ENCODE measurements around the gene C1orf122.

Gene C1orf122

DNA sequence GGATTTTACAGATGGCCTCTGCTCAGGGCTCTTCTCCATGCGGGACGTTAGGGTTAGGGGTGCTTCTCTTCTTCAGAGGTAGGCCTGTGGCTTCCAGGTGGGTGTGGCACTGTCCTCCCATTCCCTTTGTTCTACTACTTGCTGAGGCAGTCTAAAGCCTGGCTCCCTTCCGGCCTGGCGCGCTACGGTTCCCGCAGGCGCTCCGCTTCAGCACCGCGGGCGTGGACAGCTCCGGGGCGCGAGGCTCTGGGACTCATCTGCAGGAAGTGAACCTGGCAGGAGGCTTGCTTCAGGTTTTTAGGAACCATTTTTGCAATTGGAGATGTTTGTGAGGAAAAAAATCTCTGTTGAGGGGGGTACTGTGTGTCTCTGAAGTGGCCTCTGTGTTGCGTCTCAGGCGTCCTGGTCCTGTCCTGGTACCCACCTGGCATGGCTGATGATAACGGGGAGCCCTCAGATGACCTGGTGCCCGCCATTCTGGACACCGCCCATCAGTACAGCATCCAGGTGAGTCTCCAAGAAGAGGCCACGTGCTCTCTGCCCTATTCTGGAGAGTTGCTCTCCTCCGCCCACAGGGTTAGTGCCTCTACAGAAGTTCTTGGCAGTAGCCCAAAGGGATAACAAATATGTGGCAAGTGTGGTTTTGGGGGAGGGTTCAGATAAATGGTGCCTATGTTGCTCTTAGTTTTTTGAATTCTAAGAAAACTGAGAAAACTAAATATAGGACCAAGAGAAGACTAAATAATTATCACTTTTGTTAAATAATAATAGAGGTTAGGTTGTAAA lies 12.1 kb upstream of the C1orf122 start:
- Histone ChIP-seq H3K4me2 (ENCODE audit: low read depth, low read length, poor library complexity, severe bottlenecking) (peak overlapping the region; percentile 90), H3K27ac (ENCODE audit: low read depth, low read length) (no peak overlapping the region), H4K20me1 (ENCODE audit: low read depth, low read length) (no peaks in the 10 kb centered on the region), H3K9ac (ENCODE audit: low read length) (peak overlapping the region; percentile 86), H3K36me3 (ENCODE audit: low read length) (no peaks in the 10 kb centered on the region), H3K79me2 (ENCODE audit: insufficient read depth, low read length) (peaks cover 6% of the 10 kb centered on the region), H2AFZ (ENCODE audit: low read depth, low read length, severe bottlenecking) (no peak overlapping the region), H3K4me3 (ENCODE audit: insufficient read depth, low read length, poor library complexity, severe bottlenecking) (peak overlapping the region; percentile 76), H3F3A (ENCODE audit: insufficient read depth) (peaks cover 1% of the 10 kb centered on the region; the same call in 1 of the 2 replicates), H3K9me2 (replicated peaks; ENCODE audit: insufficient read depth, low read length) (no peaks in the 10 kb centered on the region), H3K9me3 (ENCODE audit: insufficient read depth, low read length) (no peaks in the 10 kb centered on the region), H3K27me3 (ENCODE audit: low read length) (no peaks in the 10 kb centered on the region)
- TF ChIP-seq, protein P1, sequence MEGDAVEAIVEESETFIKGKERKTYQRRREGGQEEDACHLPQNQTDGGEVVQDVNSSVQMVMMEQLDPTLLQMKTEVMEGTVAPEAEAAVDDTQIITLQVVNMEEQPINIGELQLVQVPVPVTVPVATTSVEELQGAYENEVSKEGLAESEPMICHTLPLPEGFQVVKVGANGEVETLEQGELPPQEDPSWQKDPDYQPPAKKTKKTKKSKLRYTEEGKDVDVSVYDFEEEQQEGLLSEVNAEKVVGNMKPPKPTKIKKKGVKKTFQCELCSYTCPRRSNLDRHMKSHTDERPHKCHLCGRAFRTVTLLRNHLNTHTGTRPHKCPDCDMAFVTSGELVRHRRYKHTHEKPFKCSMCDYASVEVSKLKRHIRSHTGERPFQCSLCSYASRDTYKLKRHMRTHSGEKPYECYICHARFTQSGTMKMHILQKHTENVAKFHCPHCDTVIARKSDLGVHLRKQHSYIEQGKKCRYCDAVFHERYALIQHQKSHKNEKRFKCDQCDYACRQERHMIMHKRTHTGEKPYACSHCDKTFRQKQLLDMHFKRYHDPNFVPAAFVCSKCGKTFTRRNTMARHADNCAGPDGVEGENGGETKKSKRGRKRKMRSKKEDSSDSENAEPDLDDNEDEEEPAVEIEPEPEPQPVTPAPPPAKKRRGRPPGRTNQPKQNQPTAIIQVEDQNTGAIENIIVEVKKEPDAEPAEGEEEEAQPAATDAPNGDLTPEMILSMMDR (IDR thresholded peaks at IDR 0.05; ENCODE audit: insufficient read depth, low read length, poor library complexity, severe bottlenecking), result no peak
- TF ChIP-seq EZH2phosphoT487 (conservative IDR thresholded peaks at IDR 0.05; ENCODE audit: low read length), result no peak

- Histone ChIP-seq H2AFZ (ENCODE audit: low read depth, low read length, severe bottlenecking) (no peak overlapping the region), H3K4me2 (ENCODE audit: low read depth, low read length, poor library complexity, severe bottlenecking) (no peak overlapping the region), H3K36me3 (ENCODE audit: low read length) (peaks cover 5% of the 10 kb centered on the region), H3K9me3 (ENCODE audit: insufficient read depth, low read length) (no peaks in the 10 kb centered on the region), H3K4me3 (ENCODE audit: insufficient read depth, low read length, poor library complexity, severe bottlenecking) (no peak overlapping the region), H3K9me2 (replicated peaks; ENCODE audit: insufficient read depth, low read length) (no peaks in the 10 kb centered on the region), H3F3A (ENCODE audit: insufficient read depth) (peaks cover 12% of the 10 kb centered on the region), H3K27ac (ENCODE audit: low read depth, low read length) (no peak overlapping the region), H3K9ac (ENCODE audit: low read length) (no peak overlapping the region), H3K79me2 (ENCODE audit: insufficient read depth, low read length) (peaks cover 6% of the 10 kb centered on the region), H3K27me3 (ENCODE audit: low read length) (no peaks in the 10 kb centered on the region), H4K20me1 (ENCODE audit: low read depth, low read length) (no peaks in the 10 kb centered on the region; the same call in 1 of the 2 replicates)
- TF ChIP-seq, protein P1 (IDR thresholded peaks at IDR 0.05; ENCODE audit: insufficient read depth, low read length, poor library complexity, severe bottlenecking), result no peak
Observed at GRCh38 chr1:37797750-37798345, 9.7 kb upstream of the C1orf122 start.

- H3K79me2 ChIP-seq (ENCODE audit: insufficient read depth, low read length), result peaks cover 24% of the 10 kb centered on the region
- TF ChIP-seq, protein P1 (IDR thresholded peaks at IDR 0.05; ENCODE audit: insufficient read depth, low read length, poor library complexity, severe bottlenecking), result no peak
- TF ChIP-seq EZH2phosphoT487 (conservative IDR thresholded peaks at IDR 0.05; ENCODE audit: low read length), result no peak
- peaks cover 19% of the 10 kb centered on the region for H3F3A ChIP-seq (ENCODE audit: insufficient read depth)
- H3K27ac ChIP-seq (ENCODE audit: low read depth, low read length), result no peak overlapping the region
- H3K27me3 ChIP-seq (ENCODE audit: low read length), result no peaks in the 10 kb centered on the region
- no peaks in the 10 kb centered on the region for H3K9me3 ChIP-seq (ENCODE audit: insufficient read depth, low read length)
- peaks cover 9% of the 10 kb centered on the region; the same call in 1 of the 2 replicates for H4K20me1 ChIP-seq (ENCODE audit: low read depth, low read length)
- H3K4me2 ChIP-seq (ENCODE audit: low read depth, low read length, poor library complexity, severe bottlenecking), result no peak overlapping the region
- no peak overlapping the region for H3K9ac ChIP-seq (ENCODE audit: low read length)
- no peak overlapping the region for H2AFZ ChIP-seq (ENCODE audit: low read depth, low read length, severe bottlenecking)
- peaks cover 31% of the 10 kb centered on the region for H3K36me3 ChIP-seq (ENCODE audit: low read length)
- no peak overlapping the region for H3K4me3 ChIP-seq (ENCODE audit: insufficient read depth, low read length, poor library complexity, severe bottlenecking)
- H3K9me2 ChIP-seq (replicated peaks; ENCODE audit: insufficient read depth, low read length), result no peaks in the 10 kb centered on the region
Observed at GRCh38 chr1:37802439-37802838, 5.2 kb upstream of the C1orf122 start.

Measured in SU-DHL-6 (cell line).